ENCODE results near the gene ZNF681. TPM values are rescaled to one million over a fixed set of nuclear protein-coding genes. Genes with fewer than 3 reads are reported as not detected.

The ZNF681 gene
- total RNA-seq, 1 experiment from 2014 or later: 2.4 TPM

GRCh38 chr19:23799321-23799720 lies 40.6 kb upstream of the ZNF681 start:
- no peak overlapping the region for H3K27ac ChIP-seq
- no peak overlapping the region for H3K4me3 ChIP-seq
- H3K79me2 ChIP-seq (ENCODE audit: low read depth): 0 out of 2 replicates have a peak, but pooled peaks cover 6% of the 10 kb centered on the region
- intact Hi-C loops (cut with micrococcal nuclease; ENCODE audit: unreplicated experiment): no loop called here
- 0 out of 2 replicates have a peak, but pooled peaks cover 4% of the 10 kb centered on the region for H3K36me3 ChIP-seq (ENCODE audit: low read depth)
- no peaks in the 10 kb centered on the region for H3K27me3 ChIP-seq (ENCODE audit: insufficient read depth, low read depth)
- ChIA-PET CTCF (no interaction called here), POLR2A (ENCODE audit: unreplicated experiment) (no interaction called here)
- H3K4me1 ChIP-seq (replicated peaks; ENCODE audit: insufficient read depth): no peaks in the 10 kb centered on the region
- TF ChIP-seq EZH2 (IDR thresholded peaks at IDR 0.05; ENCODE audit: low read depth): no peak
- no peak for TF ChIP-seq CTCF (conservative IDR thresholded peaks at IDR 0.05)
- no peak overlapping the region for H2AFZ ChIP-seq
- H4K20me1 ChIP-seq (ENCODE audit: insufficient read depth): no peaks in the 10 kb centered on the region
- peaks cover 28% of the 10 kb centered on the region for H3K9me3 ChIP-seq (ENCODE audit: insufficient read depth, low read depth)
- H3K9me2 ChIP-seq (ENCODE audit: insufficient read depth): no peaks in the 10 kb centered on the region
- H3F3A ChIP-seq (ENCODE audit: insufficient read depth, low read depth): no peaks in the 10 kb centered on the region
- no TSS peak for BruUV-seq (replicated peaks)
- no peak overlapping the region for H3K4me2 ChIP-seq
- DNase-seq: no peak

GRCh38 chr19:23795462-23795861 lies 36.8 kb upstream of the ZNF681 start:
- H3K27me3 ChIP-seq (ENCODE audit: insufficient read depth, low read depth): no peaks in the 10 kb centered on the region
- no peak overlapping the region for H2AFZ ChIP-seq
- POLR2A ChIA-PET (ENCODE audit: unreplicated experiment): no interaction called here
- no peaks in the 10 kb centered on the region for H3K4me1 ChIP-seq (replicated peaks; ENCODE audit: insufficient read depth)
- BruUV-seq (replicated peaks): no TSS peak
- peaks cover 22% of the 10 kb centered on the region for H3K9me3 ChIP-seq (ENCODE audit: insufficient read depth, low read depth)
- no peak for TF ChIP-seq CTCF (conservative IDR thresholded peaks at IDR 0.05)
- no peak for TF ChIP-seq EZH2 (IDR thresholded peaks at IDR 0.05; ENCODE audit: low read depth)
- 0 out of 2 replicates have a peak, but pooled peaks cover 4% of the 10 kb centered on the region for H3K36me3 ChIP-seq (ENCODE audit: low read depth)
- no peak overlapping the region for H3K27ac ChIP-seq
- H3K9me2 ChIP-seq (ENCODE audit: insufficient read depth): no peaks in the 10 kb centered on the region
- DNase-seq: no peak
- no peaks in the 10 kb centered on the region for H4K20me1 ChIP-seq (ENCODE audit: insufficient read depth)
- H3K4me3 ChIP-seq: no peak overlapping the region
- H3F3A ChIP-seq (ENCODE audit: insufficient read depth, low read depth): no peaks in the 10 kb centered on the region
- 0 out of 2 replicates have a peak, but pooled peaks cover 6% of the 10 kb centered on the region for H3K79me2 ChIP-seq (ENCODE audit: low read depth)
- CTCF ChIA-PET: no interaction called here
- intact Hi-C loops (cut with micrococcal nuclease; ENCODE audit: unreplicated experiment): no loop called here
- no peak overlapping the region for H3K4me2 ChIP-seq

- no TSS peak for BruUV-seq (replicated peaks)
- H3K9me3 ChIP-seq (ENCODE audit: insufficient read depth, low read depth): peaks cover 25% of the 10 kb centered on the region
- no peaks in the 10 kb centered on the region for H3K27me3 ChIP-seq (ENCODE audit: insufficient read depth, low read depth)
- ChIA-PET CTCF (no interaction called here), POLR2A (ENCODE audit: unreplicated experiment) (no interaction called here)
- no peak overlapping the region for H3K27ac ChIP-seq
- H3K79me2 ChIP-seq (ENCODE audit: low read depth): peaks cover 6% of the 10 kb centered on the region; the same call in 1 of the 2 replicates
- no peaks in the 10 kb centered on the region for H3K9me2 ChIP-seq (ENCODE audit: insufficient read depth)
- H3K4me1 ChIP-seq (replicated peaks; ENCODE audit: insufficient read depth): peaks cover under 1% of the 10 kb centered on the region; the same call in 1 of the 2 replicates
- H4K20me1 ChIP-seq (ENCODE audit: insufficient read depth): no peaks in the 10 kb centered on the region
- H3F3A ChIP-seq (ENCODE audit: insufficient read depth, low read depth): no peaks in the 10 kb centered on the region; the same call in 1 of the 2 replicates
- no peak overlapping the region for H2AFZ ChIP-seq
- H3K4me2 ChIP-seq: no peak overlapping the region
- intact Hi-C loops (cut with micrococcal nuclease; ENCODE audit: unreplicated experiment): no loop called here
- DNase-seq: no peak
- TF ChIP-seq CTCF (conservative IDR thresholded peaks at IDR 0.05): no peak
- no peak for TF ChIP-seq EZH2 (IDR thresholded peaks at IDR 0.05; ENCODE audit: low read depth)
- H3K4me3 ChIP-seq: no peak overlapping the region
- peaks cover 8% of the 10 kb centered on the region; the same call in 1 of the 2 replicates for H3K36me3 ChIP-seq (ENCODE audit: low read depth)
Measured at GRCh38 chr19:23792784-23793183, 34.1 kb upstream of the ZNF681 start.

Data from PC-9 (cell line).